Stomach (tissue), 9 donors: ENCODE results near the gene PLSCR1. TPM values are rescaled to one million over a fixed set of nuclear protein-coding genes. Genes with fewer than 3 reads are reported as not detected.
A peak's percentile ranks its signal among the peaks of the same experiment; 100 is the strongest.

ENCODE experiments used
- DNase-seq, 2 donors: peaks; one replicate each; pipeline versions ENCODE4 v3.0.0 to v3.0.0-alpha.2; 2013 to 2019
- H3K27ac ChIP-seq, 5 donors: fragments of 200-600 bp in 4 of 5; sonication (generic) in 4 of 5; one replicate each; pipeline ENCODE4 v1.5.1; 2013 to 2019; ENCODE audit warnings: mild to moderate bottlenecking in 1 of 5, moderate library complexity in 1 of 5
- H3K27me3 ChIP-seq, 3 donors: fragments of 200-600 bp; sonication (generic); one replicate each; pipeline ENCODE4 v1.5.1; 2017 to 2019; ENCODE audit warnings: mixed run types in 1 of 3
- H3K36me3 ChIP-seq, 4 donors: fragments of 200-600 bp; sonication (generic); 1 replicate in 3 of 4; 2 replicates in 1 of 4; pipeline ENCODE4 v1.5.1; 2016 to 2019
- H3K4me1 ChIP-seq, 4 donors: fragments of 200-600 bp; sonication (generic); one replicate each; pipeline ENCODE4 v1.5.1; 2016 to 2019
- H3K4me3 ChIP-seq, 4 donors: fragments of 200-600 bp; sonication (generic) in 3 of 4; one replicate each; pipeline ENCODE4 v1.5.1; 2016 to 2019; ENCODE audit warnings: mild to moderate bottlenecking in 1 of 4
- H3K9me3 ChIP-seq, 4 donors: fragments of 200-600 bp; sonication (generic); one replicate each; pipeline ENCODE4 v1.5.1; 2016 to 2019
- EP300 ChIP-seq: sonication (generic); formaldehyde crosslinking; IDR thresholded peaks from one replicate; pipeline ENCODE4 v1.6.1; 2017; ENCODE audit warnings: antibody characterized with exemption
- POLR2A ChIP-seq, 4 donors: fragments of 450-650 bp; IDR thresholded peaks; one replicate each; pipeline ENCODE4 v1.6.1; 2016; ENCODE audit warnings: antibody characterized with exemption in 4 of 4, control low read depth in 2 of 4, mild to moderate bottlenecking in 1 of 4, moderate library complexity in 1 of 4
- POLR2AphosphoS5 ChIP-seq, 3 donors: sonication (generic); formaldehyde crosslinking; IDR thresholded peaks; one replicate each; pipeline ENCODE4 v1.6.1; 2016; ENCODE audit warnings: antibody characterized with exemption in 3 of 3
- WGBS, 5 donors: extraction: QIAGEN DNeasy Blood & Tissue Kit in 3 of 5; methylation state at CpG; one replicate each; pipeline versions ENCODE4 v1.1.5 to v1.1.7; 2013 to 2018; 5-methylcytosine and 5-hydroxymethylcytosine counted together
- intact Hi-C: fragments of 100-400 bp; cut with DNase I; formaldehyde crosslinking; loops from one replicate; pipeline ENCODE4 v1.15.1; 2023; ENCODE audit warnings: low total_unique reads
- polyA plus RNA-seq, 3 donors: library from polyadenylated mRNA; stranded (reverse); fragments of 200-250 nt; gene quantifications; one replicate each; pipeline ENCODE4 v1.2.3, GENCODE V29; 2013
- total RNA-seq, 5 donors: library from RNA; depleted of rRNA; stranded (reverse); fragments of >200 nt; gene quantifications; one replicate each; pipeline versions ENCODE4 v1.1.0 to v1.2.3, GENCODE V29; 2014 to 2016
- TF ChIP-seq, protein P1 (sequence below), 7 experiments: fragments of 450-650 bp in 4 of 7; fragments of 200-600 bp in 3 of 7; sonication (generic) in 3 of 7; IDR thresholded peaks; one replicate each; pipeline ENCODE4 v1.5.1; 2016 to 2019; ENCODE audit warnings: antibody characterized with exemption in 7 of 7, control low read depth in 2 of 7, mild to moderate bottlenecking in 1 of 7
- donor health status: healthy with polysubstance abuse.
- donor health status: Bipolar disorder and iron deficiency.
- donor health status: healthy.

The PLSCR1 gene
- total and polyA plus RNA-seq, 8 donors: 18.7 to 506 (median 70.1) TPM

DNA sequence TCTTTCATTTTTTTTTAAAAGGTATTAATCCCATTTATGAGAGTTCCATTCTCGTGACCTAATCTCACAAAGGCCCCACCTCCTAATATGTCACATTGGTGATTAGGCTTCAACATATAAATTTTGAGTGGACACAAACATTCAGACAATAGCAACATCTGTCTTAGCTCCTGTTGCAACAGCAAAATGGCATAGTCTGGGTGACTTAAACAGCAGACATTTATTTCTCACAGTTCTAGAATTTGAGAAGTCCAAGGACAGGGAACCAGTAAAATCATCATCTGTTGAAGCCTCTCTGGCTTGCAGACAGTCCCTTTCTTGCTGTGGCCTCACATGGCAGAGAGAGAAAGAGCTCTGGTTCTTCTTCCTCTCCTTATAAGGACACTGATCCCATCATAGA lies 71.8 kb downstream of the PLSCR1 start:
- intact Hi-C loops: no loop called here
- no peaks in the 10 kb centered on the region for H3K9me3 ChIP-seq
- H3K27me3 ChIP-seq: peaks cover 0 to 8% (median 0%) of the 10 kb centered on the region in 3 donors
- no peak overlapping the region for H3K4me3 ChIP-seq
- H3K36me3 ChIP-seq: no peaks in the 10 kb centered on the region
- H3K4me1 ChIP-seq: peaks cover 0 to 28% (median 15%) of the 10 kb centered on the region in 4 donors
- no peak for DNase-seq
- TF ChIP-seq POLR2A (IDR thresholded peaks at IDR 0.05) (no peak), EP300 (no peak), POLR2AphosphoS5 (IDR thresholded peaks at IDR 0.05) (no peak)
- TF ChIP-seq, protein P1, sequence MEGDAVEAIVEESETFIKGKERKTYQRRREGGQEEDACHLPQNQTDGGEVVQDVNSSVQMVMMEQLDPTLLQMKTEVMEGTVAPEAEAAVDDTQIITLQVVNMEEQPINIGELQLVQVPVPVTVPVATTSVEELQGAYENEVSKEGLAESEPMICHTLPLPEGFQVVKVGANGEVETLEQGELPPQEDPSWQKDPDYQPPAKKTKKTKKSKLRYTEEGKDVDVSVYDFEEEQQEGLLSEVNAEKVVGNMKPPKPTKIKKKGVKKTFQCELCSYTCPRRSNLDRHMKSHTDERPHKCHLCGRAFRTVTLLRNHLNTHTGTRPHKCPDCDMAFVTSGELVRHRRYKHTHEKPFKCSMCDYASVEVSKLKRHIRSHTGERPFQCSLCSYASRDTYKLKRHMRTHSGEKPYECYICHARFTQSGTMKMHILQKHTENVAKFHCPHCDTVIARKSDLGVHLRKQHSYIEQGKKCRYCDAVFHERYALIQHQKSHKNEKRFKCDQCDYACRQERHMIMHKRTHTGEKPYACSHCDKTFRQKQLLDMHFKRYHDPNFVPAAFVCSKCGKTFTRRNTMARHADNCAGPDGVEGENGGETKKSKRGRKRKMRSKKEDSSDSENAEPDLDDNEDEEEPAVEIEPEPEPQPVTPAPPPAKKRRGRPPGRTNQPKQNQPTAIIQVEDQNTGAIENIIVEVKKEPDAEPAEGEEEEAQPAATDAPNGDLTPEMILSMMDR (IDR thresholded peaks at IDR 0.05): no peak
- H3K27ac ChIP-seq: no peak overlapping the region
- WGBS, 5 donors: 88 to 95% (median 90%) methylated on average over 1 of the region's 1 CpG

DNA sequence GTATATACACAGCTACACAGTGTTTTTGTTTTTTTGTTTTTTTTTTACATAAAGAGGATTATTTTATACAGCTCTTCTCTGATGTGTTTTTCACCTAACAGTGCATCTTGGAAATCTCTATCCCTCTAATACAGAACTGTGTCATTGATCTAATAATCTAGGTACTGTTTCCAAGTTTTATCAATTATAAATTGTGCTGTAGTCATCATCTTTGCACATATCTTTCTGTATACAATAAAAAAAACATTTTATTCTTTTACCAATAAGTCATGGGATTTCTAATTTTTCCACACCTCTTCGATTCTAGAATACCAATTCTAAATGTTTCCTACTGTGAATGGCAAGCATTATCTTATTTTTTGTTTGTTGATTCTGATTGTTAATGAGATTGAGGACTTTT lies 73.4 kb downstream of the PLSCR1 start:
- TF ChIP-seq, protein P1 (IDR thresholded peaks at IDR 0.05): no peak
- TF ChIP-seq POLR2AphosphoS5 (IDR thresholded peaks at IDR 0.05): no peak
- TF ChIP-seq POLR2A (IDR thresholded peaks at IDR 0.05): no peak
- no peak for TF ChIP-seq EP300
- intact Hi-C loops: no loop called here
- Histone ChIP-seq H3K27ac (no peak overlapping the region), H3K27me3 (peaks cover 0 to 1% (median 0%) of the 10 kb centered on the region in 3 donors), H3K4me3 (no peak overlapping the region), H3K4me1 (peaks cover 0 to 29% (median 15%) of the 10 kb centered on the region in 4 donors), H3K9me3 (no peaks in the 10 kb centered on the region), H3K36me3 (no peaks in the 10 kb centered on the region)
- DNase-seq: no peak
- WGBS, 5 donors: 89 to 93% (median 91%) methylated on average over 1 of the region's 1 CpG

DNA sequence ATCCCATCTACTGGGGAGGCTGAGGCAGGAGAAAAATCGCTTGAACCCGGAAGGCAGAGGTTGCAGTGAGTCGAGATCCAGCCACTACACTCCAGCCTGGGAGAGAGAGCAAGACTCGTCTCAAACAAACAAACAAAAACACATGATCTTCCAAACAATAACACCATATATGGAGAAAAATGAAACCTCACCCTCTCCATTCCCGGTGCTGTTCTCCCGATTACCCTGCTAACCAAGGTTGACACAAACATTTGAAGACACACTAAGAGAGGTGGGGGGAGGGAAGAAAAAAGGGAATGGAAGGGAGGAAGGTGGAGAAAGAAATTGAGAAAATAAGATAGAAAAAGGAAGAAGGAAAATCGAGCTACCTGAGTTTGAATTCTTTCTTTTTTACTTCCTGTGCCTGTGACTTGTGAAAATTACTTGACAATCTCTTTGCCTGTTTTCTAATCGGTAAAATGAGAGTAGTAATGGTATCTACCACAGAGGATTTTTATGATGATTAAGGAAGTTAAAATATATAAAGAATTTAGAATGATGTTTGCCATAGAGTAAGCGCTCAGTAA lies 73.9 kb downstream of the PLSCR1 start:
- Histone ChIP-seq H3K9me3 (no peaks in the 10 kb centered on the region), H3K4me3 (no peak overlapping the region), H3K4me1 (peaks cover 0 to 29% (median 15%) of the 10 kb centered on the region in 4 donors), H3K36me3 (no peaks in the 10 kb centered on the region), H3K27me3 (no peaks in the 10 kb centered on the region), H3K27ac (peak overlapping the region in 1 of 5 donors; percentile 94)
- no peak for DNase-seq
- 80 to 87% (median 82%) methylated on average over 9 of the region's 9 CpGs for WGBS, 5 donors
- intact Hi-C loops: no loop called here
- TF ChIP-seq, protein P1 (IDR thresholded peaks at IDR 0.05): no peak
- TF ChIP-seq EP300 (no peak), POLR2A (IDR thresholded peaks at IDR 0.05) (no peak), POLR2AphosphoS5 (IDR thresholded peaks at IDR 0.05) (no peak)

DNA sequence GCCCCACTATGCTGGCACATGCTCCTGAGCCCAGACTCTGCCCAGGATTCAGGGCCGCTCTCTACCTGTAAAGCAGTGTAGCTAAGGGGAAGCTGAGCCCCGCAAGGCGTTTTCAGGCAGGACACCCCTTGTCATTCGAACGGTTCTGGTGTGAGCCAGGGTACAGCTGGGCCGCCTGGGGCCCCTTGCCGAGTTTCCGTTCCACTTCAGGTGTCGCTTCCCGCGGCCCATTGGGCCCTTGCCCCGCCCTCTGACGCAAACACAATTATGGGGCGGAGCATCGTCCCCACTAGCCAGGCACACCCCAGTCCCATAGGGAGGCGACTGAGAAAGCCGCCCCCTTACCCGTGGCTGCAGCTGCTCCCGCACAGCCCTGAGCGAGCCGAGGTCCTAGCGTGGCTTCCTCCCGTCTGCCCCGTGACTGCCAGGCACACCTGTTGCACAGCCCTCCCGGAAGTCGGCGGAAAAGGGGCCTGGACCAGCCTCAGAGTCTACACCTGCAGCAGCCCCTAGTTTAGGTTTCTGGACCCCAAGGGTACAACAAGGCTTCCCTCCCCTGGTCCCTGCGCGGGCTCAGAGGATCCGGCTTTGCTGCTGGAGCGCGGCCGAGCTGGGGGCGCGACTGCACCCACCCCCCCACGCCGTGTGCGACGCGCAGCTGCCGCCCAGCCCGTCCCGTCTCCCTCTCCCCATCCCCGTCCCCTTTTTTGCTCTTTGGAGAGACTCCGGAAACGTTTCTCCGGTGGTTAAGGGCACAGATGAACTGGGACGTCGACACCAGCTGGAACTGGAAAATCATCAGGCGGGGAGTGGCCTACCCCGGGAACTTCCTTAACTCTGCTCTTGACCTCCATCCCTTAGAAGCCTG lies 75.0 kb downstream of the PLSCR1 start, which contains the start of gene PLSCR2:
Gene PLSCR2, minus strand, starts transcription at position 412 of the 868 bp plus-strand sequence. CDS start 9,657 bp downstream, outside the sequence.
- TF ChIP-seq POLR2AphosphoS5 (IDR thresholded peaks at IDR 0.05) (peak; percentile 30 to 82 (median 79)), POLR2A (IDR thresholded peaks at IDR 0.05) (peak in 1 of 4 donors; percentile 67)
- TF ChIP-seq, protein P1 (IDR thresholded peaks at IDR 0.05): no peak
- intact Hi-C loops: no loop called here
- DNase-seq: peak; percentile 84 to 94
- Histone ChIP-seq H3K36me3 (no peaks in the 10 kb centered on the region), H3K27ac (peak within 1 kb of the TSS; percentile 86 to 94 (median 89)), H3K27me3 (no peaks in the 10 kb centered on the region), H3K4me3 (peak within 1 kb of the TSS; percentile 62 to 69 (median 66)), H3K9me3 (no peaks in the 10 kb centered on the region), H3K4me1 (peaks cover 0 to 35% (median 15%) of the 10 kb centered on the region in 4 donors)
- WGBS, 5 donors: 5 to 13% (median 9%) methylated on average over 14 to 51 of the region's 51 CpGs
